Measurements from ENCODE around the gene SLC28A3.
"Not testable (repeated sequence)": the region's sequence is repeated elsewhere in the genome, so short reads cannot be mapped to it uniquely, and the experiment has no call there.

Gene SLC28A3, protein sequence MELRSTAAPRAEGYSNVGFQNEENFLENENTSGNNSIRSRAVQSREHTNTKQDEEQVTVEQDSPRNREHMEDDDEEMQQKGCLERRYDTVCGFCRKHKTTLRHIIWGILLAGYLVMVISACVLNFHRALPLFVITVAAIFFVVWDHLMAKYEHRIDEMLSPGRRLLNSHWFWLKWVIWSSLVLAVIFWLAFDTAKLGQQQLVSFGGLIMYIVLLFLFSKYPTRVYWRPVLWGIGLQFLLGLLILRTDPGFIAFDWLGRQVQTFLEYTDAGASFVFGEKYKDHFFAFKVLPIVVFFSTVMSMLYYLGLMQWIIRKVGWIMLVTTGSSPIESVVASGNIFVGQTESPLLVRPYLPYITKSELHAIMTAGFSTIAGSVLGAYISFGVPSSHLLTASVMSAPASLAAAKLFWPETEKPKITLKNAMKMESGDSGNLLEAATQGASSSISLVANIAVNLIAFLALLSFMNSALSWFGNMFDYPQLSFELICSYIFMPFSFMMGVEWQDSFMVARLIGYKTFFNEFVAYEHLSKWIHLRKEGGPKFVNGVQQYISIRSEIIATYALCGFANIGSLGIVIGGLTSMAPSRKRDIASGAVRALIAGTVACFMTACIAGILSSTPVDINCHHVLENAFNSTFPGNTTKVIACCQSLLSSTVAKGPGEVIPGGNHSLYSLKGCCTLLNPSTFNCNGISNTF

DNA sequence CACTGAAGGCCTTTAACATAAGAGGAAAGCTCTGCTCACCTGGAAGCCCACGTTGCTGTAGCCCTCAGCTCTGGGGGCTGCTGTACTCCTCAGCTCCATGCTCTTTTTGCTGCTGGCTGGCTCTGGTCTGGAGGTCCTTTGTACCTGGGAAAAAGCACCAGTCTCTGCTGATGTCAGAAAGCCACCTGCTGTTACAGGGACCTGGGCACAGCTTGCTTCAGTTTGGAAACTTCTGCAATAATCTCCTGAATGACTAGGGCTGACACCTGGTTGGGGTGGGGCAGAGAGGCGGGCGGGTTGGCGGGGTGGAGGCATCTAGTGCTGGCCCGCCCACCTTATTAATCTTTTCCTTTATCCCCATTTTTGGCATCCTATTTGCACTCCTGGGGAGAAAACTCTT lies at the start of gene SLC28A3:
Gene SLC28A3 (minus strand): TSS at position 224 of the 400 bp plus-strand sequence. CDS start 125 bp downstream, at position 99.
- DNase-seq = no peak

DNA sequence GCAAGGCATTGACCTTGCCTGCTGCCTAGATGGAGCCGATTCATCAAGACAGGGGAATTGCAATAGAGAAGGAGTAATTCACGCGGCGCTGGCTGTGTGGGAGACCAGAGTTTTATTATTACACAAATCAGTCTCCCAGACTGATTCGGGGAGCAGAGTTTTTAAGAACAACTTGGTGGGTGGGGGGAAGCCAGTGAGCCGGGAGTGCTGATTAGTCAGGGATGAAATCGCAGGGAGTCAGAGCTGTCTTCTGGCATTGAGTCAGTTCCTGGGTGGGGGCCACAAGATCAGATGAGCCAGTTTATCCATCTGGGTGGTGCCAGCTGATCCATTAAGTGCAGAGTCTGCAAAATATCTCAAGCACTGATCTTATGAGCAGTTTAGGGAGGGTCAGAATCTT lies 49.7 kb upstream of the SLC28A3 start:
- DNase-seq = not testable (repeated sequence)

DNA sequence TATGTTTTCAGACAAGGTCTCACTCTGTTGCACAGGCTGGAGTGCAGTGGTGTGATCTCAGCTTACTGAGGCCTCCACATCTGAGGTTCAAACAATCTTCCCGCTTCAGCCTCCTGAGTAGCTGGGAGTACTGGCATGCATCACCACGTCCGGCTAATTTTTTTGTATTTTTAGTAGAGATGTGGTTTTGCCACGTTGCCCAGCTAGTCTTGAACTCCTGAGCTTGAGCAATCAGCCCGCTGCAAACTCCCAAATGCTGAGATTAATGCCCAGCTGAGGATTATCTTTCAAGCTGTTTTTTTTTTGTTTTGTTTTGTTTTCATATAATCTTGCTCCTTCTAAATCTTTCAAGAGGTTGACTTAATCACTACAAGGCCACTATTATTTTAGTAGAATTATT lies 47.3 kb upstream of the SLC28A3 start:
- DNase-seq = no peak

DNA sequence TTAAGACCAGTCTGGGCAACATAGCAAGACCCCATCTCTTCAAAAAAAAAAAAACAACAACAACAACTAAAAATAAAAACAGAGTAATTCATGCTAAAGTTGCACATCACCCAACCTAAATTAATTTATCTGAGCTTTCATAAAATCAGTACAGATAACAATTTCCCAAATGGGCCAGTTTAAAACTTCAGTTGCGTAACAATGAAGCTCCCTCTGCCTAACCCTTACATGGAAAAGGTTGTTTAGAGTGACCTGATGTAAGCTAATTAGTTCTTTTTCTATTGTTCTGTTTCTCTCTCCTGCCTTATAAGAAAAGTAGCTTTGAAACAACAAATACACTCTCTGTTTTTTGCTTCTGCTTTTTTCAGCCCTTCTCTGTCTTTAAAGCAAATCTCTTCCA lies 46.2 kb upstream of the SLC28A3 start:
- DNase-seq = no peak

DNA sequence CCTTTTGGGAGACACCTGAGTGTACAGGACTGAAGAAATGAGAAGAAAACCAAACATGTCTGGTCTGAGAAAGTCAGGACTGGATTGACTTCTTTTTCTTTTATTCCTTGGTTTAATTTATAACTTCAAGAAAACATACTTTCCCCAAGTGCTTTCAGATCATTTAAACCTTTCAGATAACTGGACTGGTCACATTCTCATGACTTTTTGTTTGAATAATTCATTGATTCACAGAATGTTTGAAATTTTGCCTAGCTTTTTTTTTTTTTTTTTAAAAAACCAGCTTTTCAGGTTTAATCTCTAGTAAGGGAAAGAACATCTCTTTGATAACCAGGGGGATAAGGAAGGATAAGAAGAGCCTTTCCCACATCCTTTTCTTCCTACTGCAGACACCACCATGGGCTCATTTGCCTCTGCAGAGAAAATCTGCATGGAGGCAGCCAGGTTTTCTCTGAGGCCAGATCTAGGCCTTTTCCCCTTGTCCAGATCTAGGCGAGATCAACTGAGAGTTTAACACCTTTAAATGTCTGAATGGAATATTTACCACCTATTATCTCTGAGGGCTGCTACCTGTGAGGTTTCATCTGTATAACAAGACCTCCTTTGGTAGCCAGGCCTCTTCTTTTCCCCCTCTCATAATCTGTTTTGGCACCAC lies 45.0 kb upstream of the SLC28A3 start:
- no peak for DNase-seq

DNA sequence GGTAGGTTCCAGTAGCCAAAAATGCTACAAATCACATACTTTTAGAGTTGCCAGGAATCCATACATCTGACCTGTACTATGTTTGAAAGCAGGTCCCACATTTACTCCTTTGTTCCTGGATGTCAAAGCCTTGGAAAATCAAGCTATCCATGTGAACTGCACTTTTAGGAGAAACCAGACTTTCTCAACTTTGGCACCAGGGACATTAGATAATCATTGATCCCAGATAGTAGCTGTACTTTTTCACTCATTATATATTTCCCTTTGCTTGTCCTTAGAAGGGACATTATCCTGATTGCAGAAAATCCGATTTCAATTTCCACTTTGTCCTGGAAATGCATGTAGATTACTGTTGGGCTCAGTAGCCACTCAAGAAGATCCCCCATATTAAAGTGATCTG lies 44.1 kb upstream of the SLC28A3 start:
- no peak for DNase-seq

DNA sequence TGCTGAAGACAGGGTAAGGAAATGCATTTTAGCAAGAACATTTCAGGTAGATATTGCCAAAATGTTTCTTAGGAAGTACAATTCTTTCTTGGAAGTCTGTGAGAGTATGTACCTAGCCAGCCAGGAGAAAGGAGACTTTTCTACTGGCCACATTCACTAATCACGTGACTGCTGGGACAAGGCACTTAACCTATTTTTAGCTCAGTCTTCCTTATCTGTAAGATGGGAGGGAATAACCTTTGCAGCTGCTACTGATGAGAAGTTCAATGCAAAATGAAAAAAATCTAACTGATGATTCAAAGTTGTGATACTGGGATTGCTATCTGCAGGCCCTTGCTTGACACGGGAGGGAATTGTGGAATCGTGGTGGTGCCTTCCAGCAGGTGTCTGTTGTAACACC lies 42.6 kb upstream of the SLC28A3 start:
- no peak for DNase-seq

DNA sequence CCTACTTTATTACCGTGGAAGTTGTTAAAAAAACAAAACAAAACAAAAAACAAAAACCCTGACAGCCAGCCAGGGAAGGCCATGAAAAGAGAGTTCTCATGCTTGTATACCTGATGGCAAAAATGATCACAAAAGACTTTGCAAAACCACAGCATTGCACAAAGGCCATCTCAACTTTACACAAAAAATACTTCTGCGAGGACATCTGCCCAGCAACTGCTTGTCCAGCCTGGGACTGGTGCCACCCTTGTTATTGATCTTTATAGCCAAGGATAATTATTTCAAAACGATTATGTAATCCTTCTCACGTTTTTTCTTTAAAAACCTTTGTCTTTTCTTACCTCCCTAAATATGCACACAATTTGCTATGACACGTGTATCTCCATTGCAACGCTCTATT lies 42.2 kb upstream of the SLC28A3 start:
- DNase-seq = no peak

DNA sequence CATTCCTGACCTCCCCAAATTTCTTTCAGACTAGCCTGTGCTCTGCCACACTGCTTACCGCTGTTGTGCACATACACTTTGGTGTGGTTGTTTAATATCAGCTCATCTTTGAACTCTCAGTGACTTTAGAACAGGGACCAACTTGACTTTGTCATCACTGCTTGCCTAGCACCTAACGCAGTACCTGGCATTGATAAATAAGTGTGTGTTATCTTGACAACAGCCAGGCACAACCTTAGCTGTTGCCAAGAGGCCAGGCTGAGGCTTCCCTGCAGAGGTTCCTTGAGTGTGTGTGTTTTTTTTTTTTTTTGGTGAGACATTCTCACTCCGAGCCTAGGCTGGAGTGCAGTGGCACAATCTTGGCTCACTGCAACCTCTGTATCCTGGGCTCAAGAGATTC lies 41.0 kb upstream of the SLC28A3 start:
- no peak for DNase-seq

DNA sequence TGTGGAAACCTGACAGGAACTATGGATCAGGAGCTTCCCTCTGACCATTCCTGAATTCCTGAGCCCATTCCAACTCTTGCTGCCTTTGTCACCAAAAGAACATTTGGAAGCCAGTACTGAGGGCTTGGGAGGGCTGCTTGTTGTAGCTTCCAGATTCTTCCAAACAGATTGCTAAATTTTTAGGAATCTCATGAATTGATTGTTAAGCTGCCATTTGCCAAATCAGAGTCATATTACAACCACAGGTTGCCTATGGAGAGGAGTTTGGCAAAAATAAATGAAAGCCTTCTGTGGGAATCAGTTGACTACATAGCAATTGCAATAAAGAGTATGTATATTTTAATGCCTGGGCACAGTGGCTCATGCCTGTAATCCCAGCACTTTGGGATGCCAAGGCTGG lies 39.2 kb upstream of the SLC28A3 start:
- no peak for DNase-seq

DNA sequence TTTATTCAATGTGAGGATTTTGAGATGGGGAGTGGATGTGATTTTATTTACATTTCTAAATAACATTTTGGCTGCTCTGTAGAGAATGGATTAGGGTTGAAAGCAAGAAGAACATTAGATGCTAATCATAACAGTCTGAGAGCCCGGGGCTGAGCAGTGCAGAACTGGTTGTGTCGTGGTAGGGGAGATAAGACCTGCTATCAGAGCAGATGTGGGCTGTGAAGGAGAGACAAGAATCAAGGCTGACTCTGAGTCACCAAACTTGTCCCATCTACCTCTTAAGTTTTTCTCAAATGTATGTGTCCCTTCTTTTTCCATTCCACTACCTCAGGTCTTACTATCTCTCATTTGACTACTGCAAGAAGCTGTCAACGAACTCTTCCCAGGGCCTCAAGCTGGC lies 35.4 kb upstream of the SLC28A3 start:
- DNase-seq = no peak

DNA sequence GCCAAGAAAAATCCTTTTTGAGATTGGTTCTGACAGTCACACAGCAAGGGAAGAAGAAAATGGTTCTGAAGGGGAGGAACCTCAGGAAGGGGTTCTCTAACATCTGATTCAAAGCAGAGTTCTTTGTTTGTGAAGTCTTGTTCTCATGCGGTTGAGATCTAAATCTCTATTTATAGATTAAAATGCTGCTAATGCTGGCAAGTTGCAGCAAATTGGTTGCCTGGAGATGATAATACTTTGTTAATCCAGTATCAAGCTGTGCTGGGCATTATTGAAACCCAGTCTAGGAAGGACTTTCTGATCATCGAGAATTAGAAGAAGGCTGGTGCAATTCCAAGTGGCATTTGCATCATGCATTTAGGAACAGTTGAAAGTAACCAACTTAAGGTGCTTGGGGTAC lies 34.0 kb upstream of the SLC28A3 start:
- no peak for DNase-seq

DNA sequence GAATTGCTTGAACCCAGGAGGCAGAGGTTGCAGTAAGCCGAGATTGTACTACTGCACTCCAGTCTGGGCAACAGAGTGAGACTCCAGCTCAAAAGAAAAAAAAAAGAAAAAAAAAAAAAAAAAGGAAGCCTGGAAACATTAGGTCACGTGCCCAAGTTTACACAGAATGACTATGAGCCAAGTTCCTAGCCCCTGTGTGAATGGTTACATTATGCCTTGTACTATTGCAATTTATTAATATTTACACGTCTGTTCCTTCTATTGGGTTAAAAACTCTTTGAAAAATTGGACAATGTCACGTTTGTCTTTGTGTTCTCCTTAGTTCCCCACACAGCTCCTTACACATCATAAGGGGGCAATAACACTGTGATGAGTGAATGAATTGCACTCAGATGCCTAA lies 33.5 kb upstream of the SLC28A3 start:
- DNase-seq = no peak

DNA sequence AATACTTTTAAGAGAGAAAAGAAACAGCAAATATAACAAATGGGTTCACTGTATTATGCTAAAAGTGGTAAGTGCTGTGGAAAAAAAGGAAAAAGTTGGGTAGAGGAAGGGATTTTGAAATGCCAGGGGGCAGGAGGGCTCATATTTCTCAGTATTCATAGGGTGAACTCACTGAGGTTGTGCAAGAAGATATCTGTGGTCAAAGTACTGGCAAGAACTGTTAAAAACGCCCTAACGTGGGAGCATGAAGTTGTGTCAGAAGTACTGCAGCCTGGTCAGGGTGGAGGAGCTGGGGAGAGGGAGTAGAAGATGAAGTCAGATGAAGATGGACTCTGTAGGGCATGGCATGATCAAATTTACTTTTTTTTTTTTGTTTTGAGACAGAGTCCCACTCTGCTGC lies 31.2 kb upstream of the SLC28A3 start:
- DNase-seq = no peak

DNA sequence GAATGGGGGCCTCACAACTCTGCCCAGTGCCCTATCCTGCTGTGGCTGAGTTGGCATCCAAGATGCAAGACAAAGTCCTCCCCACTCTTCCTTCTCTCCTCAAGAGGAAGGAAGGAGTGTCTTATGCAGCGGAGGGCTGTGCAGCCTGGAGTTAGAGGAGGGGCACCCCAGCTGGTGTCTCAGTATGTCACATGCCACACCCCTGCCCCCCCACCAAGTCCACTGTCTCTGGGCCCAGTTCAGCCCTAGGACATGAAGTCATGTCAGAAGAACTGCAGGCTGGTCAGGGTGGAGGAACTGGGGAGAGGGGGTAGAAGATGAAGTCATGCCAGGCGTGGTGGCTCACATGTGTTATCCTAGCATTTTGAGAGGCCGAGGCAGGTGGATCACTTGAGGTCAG lies 28.0 kb upstream of the SLC28A3 start:
- no peak for DNase-seq

DNA sequence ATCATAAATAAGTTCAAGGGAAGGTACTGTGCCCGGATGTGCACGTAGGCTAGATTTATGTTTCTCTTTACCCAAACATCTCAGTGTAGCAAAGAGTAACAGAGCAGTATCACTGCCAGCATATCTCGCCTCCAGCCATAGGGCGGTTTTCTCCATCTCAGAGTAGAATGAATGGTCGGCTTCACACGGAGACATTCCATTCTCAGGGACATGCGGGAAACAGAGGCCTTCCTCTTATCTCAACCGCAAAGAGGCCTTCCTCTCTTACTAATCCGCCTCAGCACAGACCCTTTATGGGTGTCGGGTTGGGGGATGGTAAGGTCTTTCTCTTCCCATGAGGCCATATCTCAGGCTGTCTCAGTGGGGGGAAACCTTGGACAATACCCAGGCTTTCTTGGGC lies 27.2 kb upstream of the SLC28A3 start:
- DNase-seq = not testable (repeated sequence)

DNA sequence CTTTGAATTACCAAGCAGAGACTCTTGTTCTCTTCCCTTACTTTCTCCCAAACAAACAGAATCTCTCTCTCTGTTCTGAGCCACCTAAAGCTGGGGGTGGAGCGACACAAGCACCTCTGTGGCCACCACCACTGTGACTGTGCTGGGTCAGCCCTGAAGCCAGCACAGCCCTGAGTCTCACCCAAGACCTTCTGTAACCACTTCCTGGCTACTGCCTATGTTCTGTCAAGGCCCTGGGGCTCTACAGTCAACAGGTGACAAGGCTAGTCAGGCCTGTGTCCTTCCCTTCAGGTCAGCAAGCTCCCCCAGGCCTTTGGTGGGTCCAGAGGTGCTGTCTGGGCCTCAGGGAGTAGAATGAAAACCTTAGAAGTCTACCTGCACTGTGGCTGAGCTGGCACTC lies 26.1 kb upstream of the SLC28A3 start:
- DNase-seq = no peak

DNA sequence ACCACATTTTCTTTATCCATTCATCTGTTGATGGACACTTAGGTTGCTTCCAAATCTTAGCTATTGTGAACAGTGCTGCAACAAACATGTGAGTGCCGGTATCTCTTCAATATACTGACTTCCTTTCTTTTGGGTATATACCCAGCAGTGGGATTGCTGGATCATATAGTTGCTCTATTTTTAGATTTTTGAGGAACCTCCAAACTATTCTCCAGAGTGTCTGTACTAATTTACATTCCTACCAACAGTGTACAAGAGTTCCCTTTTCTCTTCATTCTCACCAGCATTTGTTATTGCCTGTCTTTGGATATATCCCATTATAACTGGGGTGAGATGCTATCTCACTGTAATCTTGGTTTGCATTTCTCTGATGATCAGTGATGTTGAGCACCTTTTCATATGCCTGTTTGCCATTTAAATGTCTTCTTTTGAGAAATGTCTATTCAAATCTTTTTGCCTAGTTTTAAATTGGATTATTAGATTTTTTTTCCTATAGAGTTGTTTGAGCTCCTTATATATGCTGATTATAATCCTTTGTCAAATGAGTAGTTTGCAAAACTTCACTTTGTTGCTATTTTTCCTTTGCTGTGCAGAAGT lies 24.4 kb upstream of the SLC28A3 start:
- not testable (repeated sequence) for DNase-seq

DNA sequence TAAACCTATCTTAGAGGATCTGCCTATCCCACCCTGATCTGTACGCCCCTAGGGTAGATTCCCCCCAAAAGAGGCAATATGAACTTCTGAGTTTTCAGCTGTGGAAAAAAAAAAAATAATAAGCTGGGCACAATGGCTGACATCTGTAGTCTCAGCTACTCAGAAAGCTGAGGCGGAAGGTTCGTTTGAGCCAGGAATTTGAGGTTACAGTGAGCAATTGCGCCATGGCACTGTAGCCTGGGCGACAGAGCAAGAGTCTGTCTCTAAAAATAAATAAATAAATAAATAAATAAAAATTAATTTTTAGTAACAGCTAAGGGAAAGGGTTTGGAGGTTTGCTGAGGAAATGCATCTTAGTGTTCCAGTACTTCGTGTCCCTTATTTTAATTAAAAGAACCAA lies 21.1 kb upstream of the SLC28A3 start:
- no peak for DNase-seq

DNA sequence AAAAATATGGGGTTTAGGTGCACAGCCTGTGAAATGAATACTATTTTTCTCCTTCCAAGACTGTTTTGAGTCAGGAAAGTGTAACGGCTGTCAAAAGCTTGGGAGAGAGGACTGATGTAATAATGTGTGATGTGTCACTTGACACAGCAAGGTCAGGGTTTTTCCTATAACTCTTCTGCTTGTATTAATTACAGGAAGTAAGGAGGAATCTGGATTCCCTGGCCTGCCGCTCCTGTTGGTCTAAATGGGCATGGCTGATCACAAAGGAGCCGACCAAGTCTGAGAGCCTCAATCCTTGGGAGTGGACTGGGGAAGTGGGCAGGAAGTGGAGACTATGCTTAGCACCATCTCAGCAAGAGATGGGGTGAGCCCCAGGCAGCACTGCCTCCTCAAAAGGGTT lies 16.7 kb upstream of the SLC28A3 start:
- no peak for DNase-seq

DNA sequence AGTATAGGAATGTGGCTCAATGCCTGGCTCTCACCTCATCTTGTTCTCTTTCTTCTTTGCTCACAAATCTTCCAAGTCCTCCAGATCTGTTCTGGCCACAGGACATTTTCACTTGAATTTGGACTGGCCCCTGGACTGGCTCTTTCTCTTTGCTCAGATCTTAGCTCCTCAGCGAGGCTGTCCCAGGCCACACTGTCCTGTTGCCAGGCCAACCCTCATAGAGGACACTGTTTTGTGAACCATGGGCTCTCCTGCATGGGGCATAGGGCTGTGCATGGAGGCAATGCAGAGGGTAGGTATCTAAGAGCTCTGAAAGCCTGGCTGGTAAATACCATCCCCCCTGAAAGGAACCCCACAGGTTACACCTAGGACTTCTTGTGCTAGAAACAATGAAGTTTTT lies 13.5 kb upstream of the SLC28A3 start:
- DNase-seq = no peak

DNA sequence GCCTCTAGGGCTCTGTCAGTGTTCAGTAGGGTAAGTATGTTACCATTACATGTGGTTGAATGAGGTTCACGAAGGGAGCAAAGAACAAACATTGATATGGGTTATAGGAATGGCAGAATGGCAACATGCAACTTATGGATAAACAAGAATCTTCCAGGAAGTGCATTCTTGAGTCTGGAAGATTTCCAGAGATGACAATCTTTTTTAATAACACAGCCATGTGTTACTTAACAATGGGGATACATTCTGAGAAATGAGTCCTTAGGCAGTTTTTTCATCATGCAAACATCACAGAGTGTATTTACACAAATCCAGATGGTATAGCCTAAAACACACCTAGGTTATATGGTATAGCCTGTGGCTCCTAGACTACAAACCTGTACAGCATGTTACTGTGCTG lies 9.1 kb upstream of the SLC28A3 start:
- DNase-seq = no peak

DNA sequence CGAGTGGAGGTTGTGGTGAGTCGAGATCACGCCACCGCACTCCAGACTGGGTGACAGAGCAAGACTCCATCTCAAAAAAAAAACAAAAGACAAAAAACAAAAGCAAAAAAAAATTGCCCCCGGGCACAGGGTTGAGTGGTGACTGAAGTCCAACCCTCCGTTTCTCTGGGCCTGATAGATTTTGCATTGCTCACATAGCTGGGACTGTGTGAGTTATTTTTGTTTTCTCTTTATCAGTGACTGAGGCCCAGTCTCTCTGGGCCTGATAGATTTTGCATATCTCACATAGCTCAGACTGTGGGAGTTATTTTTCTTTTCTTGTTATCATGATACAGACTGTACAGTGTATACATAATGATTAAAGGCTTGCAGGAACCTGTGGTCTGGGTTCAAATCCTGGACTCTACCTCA lies 2.6 kb upstream of the SLC28A3 start:
- no peak for DNase-seq

DNA sequence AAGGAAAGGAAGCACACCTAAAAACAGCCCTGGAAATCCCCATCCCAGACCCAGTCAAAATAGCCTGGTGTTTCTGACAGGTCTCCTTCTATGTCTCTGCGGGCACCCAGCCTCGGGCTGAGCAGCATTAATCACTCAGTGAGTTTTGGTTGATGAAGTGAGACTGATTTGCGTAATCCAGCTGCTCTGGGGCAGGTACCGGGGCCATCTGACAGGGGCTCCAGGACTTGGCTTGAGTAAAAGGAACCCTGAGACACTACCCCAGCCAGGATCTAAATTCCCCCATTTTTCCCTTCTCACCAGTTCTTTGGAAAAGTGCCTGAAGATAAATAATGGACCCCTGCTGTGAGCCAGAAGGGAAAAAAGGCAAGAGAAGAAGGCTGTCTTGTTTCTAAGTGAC lies 596 bp downstream of the SLC28A3 start:
- no peak for DNase-seq
